Stimulated activated CD4-positive, alpha-beta T cell treated with anti-CD3 and anti-CD28 coated beads, TNF-alpha, amount 100 ng/mL, for 4 hours (primary cell): Measurements from ENCODE around the gene NEURL4.
"Not testable (repeated sequence)": the region's sequence is repeated elsewhere in the genome, so short reads cannot be mapped to it uniquely, and the experiment has no call there.

Source experiments
- DNase-seq, 3 experiments: peaks; one replicate each; pipeline ENCODE4 v3.0.0-alpha.2; 2020; ENCODE audit warnings: low read depth in 3 of 3

The NEURL4 gene

GRCh38 chr17:7328840-7329373 is at the start of gene NEURL4:
Gene NEURL4 (minus strand): TSS chr17:7329335. CDS start chr17:7329312, 23 bp downstream.
- no peak for DNase-seq

- DNase-seq = no peak
Measured at GRCh38 chr17:7374353-7374752, 45.2 kb upstream of the NEURL4 start.

- no peak for DNase-seq
Measured at GRCh38 chr17:7370853-7371252, 41.7 kb upstream of the NEURL4 start.

DNA sequence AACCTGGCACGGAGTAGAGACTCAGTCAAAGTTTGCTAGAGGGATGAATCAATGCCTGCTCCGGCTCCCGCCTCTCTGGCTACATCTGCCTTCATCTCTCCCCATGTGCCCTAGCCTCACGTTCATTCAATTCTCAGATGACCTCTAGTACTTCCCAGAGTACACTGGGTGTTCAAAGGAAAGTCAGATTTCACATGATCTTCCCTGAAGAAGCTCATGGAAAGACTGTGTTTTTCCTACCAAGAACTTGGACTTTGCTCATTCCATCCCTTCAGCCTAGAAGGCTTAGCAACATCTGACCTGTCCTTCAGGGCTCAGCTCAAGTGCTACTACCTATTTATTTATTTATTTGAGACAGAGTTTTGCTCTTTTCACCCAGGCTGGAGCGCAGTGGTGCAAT is 40.7 kb upstream of the NEURL4 start:
- no peak for DNase-seq

GRCh38 chr17:7368599-7368994 is 39.5 kb upstream of the NEURL4 start:
- not testable (repeated sequence) for DNase-seq

DNA sequence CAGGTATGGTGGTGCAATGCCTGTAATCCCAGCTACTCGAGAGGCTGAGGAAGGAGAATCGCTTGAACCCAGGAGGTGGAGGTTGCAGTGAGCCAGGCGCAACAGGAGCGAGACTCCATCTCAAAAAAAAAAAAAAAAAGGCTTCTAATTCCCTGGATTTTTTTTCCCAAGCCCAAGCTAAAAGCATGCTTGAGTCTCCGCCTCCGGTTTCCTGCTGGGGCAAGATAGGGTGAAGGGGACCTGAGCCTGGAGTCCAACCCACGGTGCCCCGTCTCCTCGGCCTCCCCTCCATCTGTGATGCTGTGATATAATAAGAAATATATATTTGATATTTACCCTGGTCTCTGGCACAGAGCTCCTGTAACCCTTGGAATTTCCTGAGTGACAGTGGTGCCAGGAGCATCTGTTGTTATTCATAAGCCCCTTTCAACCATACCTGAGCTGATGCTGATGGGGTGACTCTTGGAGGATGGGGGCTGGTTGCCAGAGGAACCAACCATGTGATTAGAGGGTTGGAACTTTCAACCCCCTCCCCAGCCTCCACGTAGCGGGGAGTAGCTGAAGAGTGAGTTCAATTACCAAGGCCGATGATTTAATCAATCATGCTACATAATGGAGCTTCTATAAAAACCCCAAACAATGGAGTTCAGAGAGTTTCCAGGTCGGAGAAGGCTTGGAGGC is 38.9 kb upstream of the NEURL4 start:
- DNase-seq = no peak

DNA sequence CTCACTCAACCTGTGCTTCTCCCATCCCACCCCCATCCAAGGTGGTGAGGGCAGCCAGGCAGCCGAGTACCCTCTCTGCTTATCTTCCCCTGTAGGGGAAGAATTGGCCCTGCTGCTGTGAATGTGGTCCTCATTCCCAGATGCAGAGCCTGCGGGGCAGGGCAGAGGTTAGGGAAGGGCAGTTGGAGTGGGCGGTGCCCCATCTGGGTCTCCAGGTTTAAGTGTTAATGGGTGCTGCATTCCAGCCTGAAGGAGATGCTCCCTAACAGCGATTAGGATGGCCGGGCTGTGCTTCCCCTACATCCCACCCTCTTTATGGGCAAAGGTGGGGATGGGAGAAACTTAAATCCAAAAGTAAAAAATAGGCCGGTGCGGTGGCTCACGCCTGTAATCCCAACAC is 37.9 kb upstream of the NEURL4 start:
- no peak for DNase-seq

- not testable (repeated sequence) for DNase-seq
Measured at GRCh38 chr17:7365963-7366362, 36.8 kb upstream of the NEURL4 start.

GRCh38 chr17:7363311-7363710 is 34.2 kb upstream of the NEURL4 start:
- DNase-seq = no peak

GRCh38 chr17:7361906-7362305 is 32.8 kb upstream of the NEURL4 start:
- DNase-seq = no peak

GRCh38 chr17:7357381-7357780 is 28.2 kb upstream of the NEURL4 start:
- no peak for DNase-seq

DNA sequence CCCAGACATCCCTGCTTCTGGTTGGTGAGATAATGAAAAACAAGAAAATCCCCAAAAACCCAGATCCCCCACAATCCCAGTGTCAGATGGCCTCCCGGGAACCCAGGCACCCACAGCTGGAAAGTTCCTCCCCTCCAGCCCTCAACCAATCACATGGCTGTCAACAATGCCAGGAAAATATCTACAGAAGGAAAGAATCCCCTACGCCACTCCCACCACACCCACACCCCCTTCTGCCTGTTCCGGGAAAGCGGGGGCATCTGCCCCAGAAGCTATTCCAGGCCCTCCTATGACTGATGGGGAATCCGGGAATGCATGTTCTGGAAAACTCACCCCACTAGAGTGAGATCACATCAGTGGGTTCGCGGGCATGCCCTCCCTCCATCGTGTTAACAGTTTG is 27.6 kb upstream of the NEURL4 start:
- DNase-seq = no peak

DNA sequence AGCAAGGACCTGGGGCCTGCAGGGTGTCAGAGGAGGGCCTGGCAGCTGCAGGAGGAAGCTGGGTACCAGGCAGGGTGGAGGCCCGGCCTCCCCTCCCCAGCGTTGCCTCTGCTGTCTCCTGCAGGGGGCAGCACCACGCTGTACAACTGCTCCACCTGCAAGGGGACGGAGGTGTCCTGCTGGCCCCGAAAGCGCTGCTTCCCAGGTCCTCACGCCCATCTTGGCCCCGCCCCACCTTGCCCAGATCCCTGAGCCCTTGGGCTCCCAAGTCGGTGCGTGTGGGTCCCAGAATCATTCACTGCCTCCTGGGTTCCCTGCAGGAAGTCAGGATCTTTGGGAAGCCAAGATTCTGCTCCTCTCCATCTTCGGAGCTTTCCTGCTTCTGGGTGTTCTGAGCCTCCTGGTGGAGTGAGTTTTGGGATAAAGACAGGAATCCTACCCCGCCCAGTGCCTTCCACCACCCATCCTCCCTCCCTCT is 27.0 kb upstream of the NEURL4 start:
- DNase-seq = peak; percentile 68 to 79 (median 73)

DNA sequence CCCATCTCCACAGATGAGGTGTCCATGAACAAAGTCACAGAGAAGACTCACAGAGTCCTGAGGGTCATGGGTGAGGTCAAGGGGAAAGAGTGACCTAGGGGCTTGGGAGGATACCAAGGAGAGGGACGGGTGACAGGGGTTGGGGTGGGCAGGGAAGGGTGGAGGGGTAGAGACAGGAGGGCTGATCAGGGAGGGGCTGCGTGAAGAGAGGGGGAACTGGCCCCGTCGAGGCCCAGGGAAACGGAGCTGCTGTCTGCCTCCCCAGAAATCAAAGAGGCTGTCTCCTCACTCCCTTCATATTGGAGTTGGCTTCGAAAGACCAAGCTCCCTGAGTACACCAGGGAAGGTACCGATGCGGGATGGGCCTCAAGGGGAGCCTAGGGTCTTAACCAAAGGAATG is 26.4 kb upstream of the NEURL4 start:
- DNase-seq = no peak

- no peak for DNase-seq
Measured at GRCh38 chr17:7355053-7355452, 25.9 kb upstream of the NEURL4 start, which contains the start of gene TMEM95. Gene TMEM95 (plus strand): TSS chr17:7355156. CDS start chr17:7355205, 49 bp downstream.

DNA sequence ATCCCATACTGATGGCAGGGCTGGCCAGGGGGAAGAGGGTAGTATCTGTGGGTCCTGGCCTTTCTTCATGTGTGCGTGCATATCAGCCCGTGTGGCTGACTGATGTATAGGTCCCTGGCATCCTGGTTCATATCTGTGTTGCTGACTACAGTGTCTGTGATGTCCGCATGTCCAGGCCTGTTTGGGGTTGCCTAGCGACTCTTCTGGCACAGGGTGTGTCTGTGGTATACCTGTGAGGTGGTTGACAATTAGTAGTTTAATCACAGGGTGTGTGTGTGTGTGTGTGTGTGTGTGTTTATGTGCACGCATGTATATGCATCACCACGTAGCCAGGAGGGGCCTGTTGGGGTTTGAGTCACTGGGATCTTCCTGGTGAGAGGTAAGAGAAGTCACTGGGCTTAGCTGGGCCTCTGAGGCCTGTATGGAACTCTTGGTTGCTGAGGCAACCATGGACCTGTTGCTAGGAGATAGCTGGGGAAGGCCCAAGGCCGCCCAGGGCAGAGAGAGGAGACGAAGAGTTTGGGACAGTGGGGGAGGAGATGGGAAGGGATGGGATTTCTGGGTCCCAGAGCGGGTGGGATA is 25.2 kb upstream of the NEURL4 start:
- DNase-seq = no peak

- DNase-seq = no peak
Measured at GRCh38 chr17:7352910-7353635, 23.9 kb upstream of the NEURL4 start.

- no peak for DNase-seq
Measured at GRCh38 chr17:7352503-7352889, 23.4 kb upstream of the NEURL4 start.

DNA sequence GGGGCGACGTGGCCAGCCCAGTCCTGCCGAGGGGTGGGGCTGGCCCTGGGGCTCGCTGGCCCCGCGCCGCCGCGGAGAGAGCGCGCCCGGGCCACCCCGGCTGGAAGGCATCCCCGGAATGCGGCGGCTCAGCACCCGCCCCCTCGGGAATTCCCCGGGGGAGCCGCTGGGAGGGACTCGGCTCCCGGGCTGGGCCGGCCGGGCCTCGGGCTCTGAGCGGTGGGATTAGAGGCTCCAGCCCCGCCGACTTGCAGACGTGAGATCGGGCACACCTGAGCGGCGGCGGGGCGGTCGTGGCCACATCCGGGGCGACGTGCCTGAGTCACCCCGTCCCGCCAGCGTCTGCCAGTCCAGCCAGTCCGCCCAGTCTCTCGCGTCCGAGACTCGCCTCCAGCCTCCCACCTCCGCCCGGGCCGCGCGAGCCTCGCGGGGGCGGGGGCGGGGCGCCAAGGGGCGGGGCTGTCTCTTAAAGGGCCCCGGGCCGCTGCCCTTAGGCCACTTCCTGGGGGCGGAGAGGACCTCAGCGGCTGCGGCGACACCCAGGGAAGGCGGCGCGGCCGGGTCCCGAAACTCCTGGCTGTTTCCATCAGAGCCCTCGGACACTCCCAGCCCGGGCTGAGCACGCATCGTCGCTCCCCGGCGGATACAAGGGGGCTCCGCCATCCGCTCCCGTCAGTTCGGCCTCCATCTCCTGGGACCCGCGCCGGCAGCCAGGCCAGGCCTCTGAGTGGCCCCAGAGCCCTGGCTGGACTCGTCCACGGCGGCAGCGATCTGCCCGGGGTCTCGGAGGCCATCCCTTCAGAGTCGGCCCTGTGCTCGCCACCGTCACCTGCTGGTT is 22.7 kb upstream of the NEURL4 start, which contains the start of gene KCTD11:
Gene KCTD11 (plus strand): TSS at position 498 of the 838 bp plus-strand sequence.
- DNase-seq = peak; percentile 48 to 63 (median 51)

DNA sequence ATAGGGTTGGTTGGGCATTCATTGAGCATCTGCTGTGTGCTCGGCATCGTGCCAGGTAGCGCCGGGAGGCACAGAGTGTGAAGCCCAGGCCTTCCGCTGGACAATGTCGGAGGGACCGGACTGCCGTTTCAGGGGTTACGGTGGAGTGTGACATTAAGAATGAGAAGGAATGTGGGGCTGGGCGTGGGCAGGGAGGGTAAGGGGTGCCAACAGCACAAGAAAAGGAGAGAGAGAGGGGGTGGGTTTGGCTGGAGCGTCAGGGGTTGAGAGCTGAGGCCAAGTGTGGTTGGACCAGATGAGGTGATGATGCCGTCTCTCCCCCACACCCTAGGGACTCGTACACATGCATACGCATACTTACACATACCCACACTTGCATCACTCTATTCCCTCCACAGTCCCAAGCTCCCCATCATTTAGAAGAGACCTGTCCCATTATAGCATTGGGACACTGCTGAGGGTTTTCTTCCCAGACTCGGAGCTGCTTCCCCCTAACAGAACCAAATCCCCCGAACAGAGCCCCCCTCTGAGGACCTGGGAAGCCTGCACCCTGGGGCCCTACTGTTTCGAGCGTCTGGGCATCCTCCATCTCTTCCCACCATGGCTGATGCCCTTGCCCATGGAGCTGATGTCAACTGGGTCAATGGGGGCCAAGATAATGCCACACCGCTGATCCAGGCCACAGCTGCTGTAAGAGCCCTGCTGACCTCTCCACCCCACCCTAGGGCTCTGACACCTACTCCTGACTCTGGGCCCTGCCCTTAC is 19.5 kb upstream of the NEURL4 start:
- no peak for DNase-seq
